ENCODE data around the gene ASPSCR1. TPM values are rescaled to one million over a fixed set of nuclear protein-coding genes. Genes with fewer than 3 reads are reported as not detected.

Gene ASPSCR1
- total and polyA plus RNA-seq, 2 of the 8 experiments (the other 6 are each of a cell fraction or from before 2014, with no cell fraction given) = 33.3 to 43.7 TPM

DNA sequence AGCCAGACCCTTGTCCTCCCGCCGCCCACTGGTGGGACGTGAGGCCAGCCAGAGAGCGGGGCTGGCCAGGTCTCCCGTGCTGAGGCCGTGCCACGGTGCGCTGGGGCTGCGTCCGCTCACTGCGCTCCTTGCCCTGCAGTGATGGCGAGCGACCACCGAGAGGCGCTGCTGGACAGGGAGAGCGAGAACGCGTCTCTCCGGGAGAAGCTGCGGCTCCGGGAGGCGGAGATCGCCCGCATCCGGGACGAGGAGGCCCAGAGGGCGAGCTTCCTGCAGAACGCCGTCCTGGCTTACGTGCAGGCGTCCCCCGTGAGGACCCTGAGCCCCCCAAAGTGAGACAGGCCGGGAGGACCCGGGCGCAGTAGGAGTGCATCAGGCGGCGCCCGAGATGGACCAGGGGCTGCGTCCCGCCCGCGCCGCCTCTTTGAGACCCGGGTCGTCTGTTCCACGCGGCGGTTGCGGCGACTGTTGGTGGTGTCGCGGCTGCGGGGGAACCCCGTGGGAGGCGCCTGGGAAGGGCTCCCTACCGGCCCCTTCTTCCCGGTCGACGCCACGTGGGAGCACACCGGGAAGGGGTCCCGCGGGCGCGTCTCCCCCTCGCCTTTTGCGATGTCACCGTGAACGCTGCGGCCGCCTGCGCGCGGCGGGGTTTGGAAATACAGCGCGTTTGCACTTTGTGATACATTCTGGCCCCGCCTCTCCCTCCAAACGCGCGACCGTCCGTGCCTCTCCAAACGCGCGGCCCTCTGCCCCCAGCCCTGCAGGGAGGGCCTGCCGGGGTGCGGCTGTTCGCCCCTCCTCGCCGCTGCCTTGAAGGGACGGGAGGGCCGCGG, 53.3 kb downstream of the ASPSCR1 start:
- H3K27me3 ChIP-seq (replicated peaks in 1 of 4; ENCODE audit: control insufficient read depth in 3 of 4, extremely low read depth in 1 of 4, insufficient read depth in 3 of 4, low read length in 3 of 4) = no peaks in the 10 kb centered on the region
- no peak overlapping the region for H2BK15ac ChIP-seq (ENCODE audit: low read length)
- peak overlapping the region; percentile 72 for H4K8ac ChIP-seq (ENCODE audit: extremely low read depth, insufficient read depth, low read length)
- H2BK5ac ChIP-seq (ENCODE audit: low read depth, low read length) = no peak overlapping the region
- CTCF ChIA-PET (ENCODE audit: partially characterized antibody) = interaction anchor here (0.5 to 3.1 kb wide), 63 partner anchors 8 to 645 kb away, joined by 3 to 40 read pairs (median 4); partner anchors contain the start of genes CENPX, DCXR, DUS1L and LRRC45
- WGBS, 2 experiments (ENCODE audit: extremely low coverage in 1 of 2, insufficient coverage in 1 of 2, insufficient read length in 1 of 2, insufficient replicate concordance in 2 of 2, low coverage in 1 of 2, low lambda C conversion rate in 2 of 2, missing lambda C conversion rate in 1 of 2) = 4% methylated on average over 80 of the region's 94 CpGs; no CpG with 5 or more reads in 1 of the 2 experiments
- no peak overlapping the region; the same call in 1 of the 2 replicates for H2AFZ ChIP-seq (ENCODE audit: low read length)
- H3K9ac ChIP-seq (replicated peaks in 1 of 4; ENCODE audit: extremely low read depth in 1 of 4, low read depth in 3 of 4, low read length in 3 of 4) = no peak overlapping the region; a peak in 1 of 7 replicates
- H4K5ac ChIP-seq (ENCODE audit: insufficient read length, low read depth, low read length) = no peak overlapping the region
- peaks cover 0 to 2% of the 10 kb centered on the region in 2 experiments; a peak in 1 of 4 replicates for H3K79me2 ChIP-seq (ENCODE audit: control insufficient read depth in 1 of 2, insufficient read depth in 2 of 2, low read length in 2 of 2)
- H2BK120ac ChIP-seq (replicated peaks; ENCODE audit: low read depth, low read length) = no peak overlapping the region
- H3K4me3 ChIP-seq (ENCODE audit: extremely low read depth in 1 of 4, insufficient read depth in 2 of 4, low read depth in 3 of 4, low read length in 4 of 4) = peak overlapping the region; percentile 54 to 80 (median 56)
- H3K27ac ChIP-seq (ENCODE audit: low read depth, low read length) = no peak overlapping the region
- H3K18ac ChIP-seq (ENCODE audit: extremely low read depth, low read length) = no peak overlapping the region; the same call in 1 of the 2 replicates
- peak overlapping the region; percentile 59 for H3K56ac ChIP-seq (replicated peaks; ENCODE audit: insufficient read length, low read depth, low read length)
- H2BK12ac ChIP-seq (ENCODE audit: low read depth, low read length) = no peak overlapping the region
- peak overlapping the region; percentile 14 for H3K4ac ChIP-seq (replicated peaks; ENCODE audit: insufficient read length, low read depth, low read length)
- no peak overlapping the region for H3K23ac ChIP-seq (ENCODE audit: insufficient read length)
- H3K9me3 ChIP-seq (ENCODE audit: insufficient read depth in 2 of 2, low read depth in 1 of 2, low read length in 1 of 2) = no peaks in the 10 kb centered on the region
- FAIRE-seq = no peak
- no peak overlapping the region for H2AK5ac ChIP-seq (ENCODE audit: low read depth, low read length)
- no peaks in the 10 kb centered on the region; a peak in 2 of 8 replicates for H3K36me3 ChIP-seq (ENCODE audit: control insufficient read depth in 2 of 4, insufficient read depth in 4 of 4, low read length in 3 of 4)
- H3K4me1 ChIP-seq (replicated peaks in 1 of 4; ENCODE audit: control insufficient read depth in 3 of 4, insufficient read depth in 4 of 4, low read length in 3 of 4) = peaks cover 0 to 13% (median 2%) of the 10 kb centered on the region in 4 experiments; a peak in 5 of 7 replicates
- H4K91ac ChIP-seq (replicated peaks; ENCODE audit: insufficient read length, low read length) = no peak overlapping the region
- peak overlapping the region; percentile 80 to 86 for H3K4me2 ChIP-seq (ENCODE audit: insufficient read depth in 1 of 2, low read depth in 2 of 2, low read length in 2 of 2)
- no peak overlapping the region for H3K14ac ChIP-seq (ENCODE audit: insufficient read length)
- H3K23me2 ChIP-seq (ENCODE audit: low read depth, low read length) = peaks cover 7% of the 10 kb centered on the region; the same call in 1 of the 2 replicates
- 0 out of 2 replicates have a peak, but pooled peaks cover 3% of the 10 kb centered on the region for H3K79me1 ChIP-seq (ENCODE audit: low read depth, low read length)
- H4K20me1 ChIP-seq (replicated peaks in 1 of 2; ENCODE audit: control insufficient read depth in 1 of 2, insufficient read depth in 2 of 2, low read length in 2 of 2) = peaks cover 0 to 17% of the 10 kb centered on the region in 2 experiments
- POLR2A ChIA-PET (ENCODE audit: partially characterized antibody) = interaction anchor here (0.6 to 4.9 kb wide), 26 partner anchors 8 to 164 kb away, joined by 3 to 38 read pairs (median 5); partner anchors contain the start of genes CENPX, FASN, GPS1 and LRRC45
- DNase-seq (ENCODE audit: low read depth in 1 of 2, low spot score in 2 of 2) = peak; percentile 70 to 97
- H2BK20ac ChIP-seq (ENCODE audit: low read length) = no peak overlapping the region
- TF ChIP-seq CTBP2 (IDR thresholded peaks at IDR 0.05; ENCODE audit: borderline replicate concordance, insufficient read depth, insufficient read length, low read length) = no peak
- peak; percentile 28; the same call in 1 of the 2 replicates for TF ChIP-seq KDM5A (IDR thresholded peaks at IDR 0.05; ENCODE audit: low read length)
- TF ChIP-seq, protein P1, sequence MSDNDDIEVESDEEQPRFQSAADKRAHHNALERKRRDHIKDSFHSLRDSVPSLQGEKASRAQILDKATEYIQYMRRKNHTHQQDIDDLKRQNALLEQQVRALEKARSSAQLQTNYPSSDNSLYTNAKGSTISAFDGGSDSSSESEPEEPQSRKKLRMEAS (IDR thresholded peaks at IDR 0.05) = peak; percentile 40; the same call in 1 of the 2 replicates
- peak; percentile 52 for TF ChIP-seq KDM4A (IDR thresholded peaks at IDR 0.05; ENCODE audit: low read depth, low read length, severe bottlenecking)
- TF ChIP-seq SP2 (IDR thresholded peaks at IDR 0.05; ENCODE audit: low read length) = no peak
- no peak for TF ChIP-seq TAF1 (IDR thresholded peaks at IDR 0.05; ENCODE audit: low read depth, low read length)
- TF ChIP-seq POLR2A (IDR thresholded peaks at IDR 0.05; ENCODE audit: control extremely low read depth in 1 of 2, low read depth in 2 of 2, low read length in 2 of 2) = 0 out of 3 replicates have a peak, but pooled peaks of 1 of the 2 experiments have one; percentile 38
- TF ChIP-seq BRCA1 (IDR thresholded peaks at IDR 0.05; ENCODE audit: low read depth, low read length) = peak; percentile 31; the same call in 1 of the 2 replicates
- TF ChIP-seq GABPA (IDR thresholded peaks at IDR 0.05; ENCODE audit: borderline replicate concordance, insufficient read depth, low read length) = peak; percentile 84
- TF ChIP-seq SIN3A (conservative IDR thresholded peaks at IDR 0.05 in 1 of 2, IDR thresholded peaks at IDR 0.05 in 1 of 2; ENCODE audit: low read depth in 1 of 2, low read length in 2 of 2) = peak in 1 of 2 experiments; percentile 84; a peak in 2 of 4 replicates
